HepG2 (cell line): ENCODE results near the gene PLXND1. TPM values are rescaled to one million over a fixed set of nuclear protein-coding genes. Genes with fewer than 3 reads are reported as not detected.

Source experiments
- BRD4 ChIP-seq: sonication (generic); formaldehyde crosslinking; IDR thresholded peaks from 2 replicates; pipeline ENCODE4 v1.4.0; 2020; ENCODE audit warnings: missing genetic modification reagents
- JDP2 ChIP-seq: sonication (generic); formaldehyde crosslinking; IDR thresholded peaks from 2 replicates; pipeline ENCODE4 v1.8.1; 2022; ENCODE audit warnings: missing genetic modification reagents, borderline replicate concordance
- KLF9 ChIP-seq: IDR thresholded peaks from 2 replicates; pipeline ENCODE4 v1.6.1; 2016; ENCODE audit warnings: low read depth
- MLXIP ChIP-seq: sonication (generic); formaldehyde crosslinking; IDR thresholded peaks from 2 replicates; pipeline ENCODE4 v1.9.0; 2021; ENCODE audit warnings: missing genetic modification reagents, borderline replicate concordance
- NFYB ChIP-seq: sonication (generic); formaldehyde crosslinking; IDR thresholded peaks from 2 replicates; pipeline ENCODE4 v1.4.0; 2020; ENCODE audit warnings: missing genetic modification reagents
- NR0B2 ChIP-seq: sonication (generic); formaldehyde crosslinking; IDR thresholded peaks from 2 replicates; pipeline ENCODE4 v1.4.0; 2020; ENCODE audit warnings: mild to moderate bottlenecking, missing genetic modification reagents
- SP2 ChIP-seq: sonication (generic); formaldehyde crosslinking; IDR thresholded peaks from 2 replicates; pipeline ENCODE4 v1.5.1; 2020; ENCODE audit warnings: mild to moderate bottlenecking, missing genetic modification reagents
- SPEN ChIP-seq: sonication (generic); formaldehyde crosslinking; IDR thresholded peaks from 2 replicates; pipeline ENCODE4 v1.5.1; 2020; ENCODE audit warnings: low read depth, mild to moderate bottlenecking, missing genetic modification reagents
- ZFP82 ChIP-seq: sonication (generic); formaldehyde crosslinking; IDR thresholded peaks from 2 replicates; pipeline ENCODE4 v1.5.1; 2020; ENCODE audit warnings: mild to moderate bottlenecking, missing genetic modification reagents, borderline replicate concordance
- ZFP90 ChIP-seq: sonication (generic); formaldehyde crosslinking; IDR thresholded peaks from 2 replicates; pipeline ENCODE4 v1.8.0; 2022; ENCODE audit warnings: missing genetic modification reagents, mild to moderate bottlenecking, inconsistent platforms, borderline replicate concordance
- ZFYVE20 ChIP-seq: sonication (generic); formaldehyde crosslinking; IDR thresholded peaks from 2 replicates; pipeline ENCODE4 v1.8.0; 2023; ENCODE audit warnings: low read depth, mild to moderate bottlenecking, moderate library complexity, missing genetic modification reagents, borderline replicate concordance
- ZHX2 ChIP-seq, 2 experiments: sonication (generic) in 1 of 2; formaldehyde crosslinking in 1 of 2; IDR thresholded peaks; 2 replicates each; pipeline versions ENCODE4 v1.6.1 to v1.9.0; 2014 to 2022; ENCODE audit warnings: antibody characterized with exemption in 1 of 2, borderline replicate concordance in 1 of 2, inconsistent platforms in 1 of 2, low read depth in 1 of 2, missing genetic modification reagents in 1 of 2
- ZNF580 ChIP-seq: IDR thresholded peaks from 2 replicates; pipeline ENCODE4 v1.6.1; 2016; ENCODE audit warnings: low read depth, borderline replicate concordance
- ZNF879 ChIP-seq: sonication (generic); formaldehyde crosslinking; IDR thresholded peaks from 2 replicates; pipeline ENCODE4 v1.8.1; 2023; ENCODE audit warnings: missing genetic modification reagents
- polyA plus RNA-seq, 8 experiments: library from polyadenylated mRNA; depleted of rRNA in 3 of 8; stranded (reverse) in 7 of 8; unstranded in 1 of 8; fragments of >200 nt; fragmentation: Illumina TruSeq in 4 of 8; extraction: Trizol in 4 of 8; gene quantifications; 2 replicates each; pipeline versions ENCODE4 v1.2.1 to v1.2.3, GENCODE V29; 2011 to 2016; ENCODE audit warnings: low read depth in 4 of 8, missing spikeins in 1 of 8, mixed read lengths in 1 of 8; ENCODE audit not compliant: insufficient read depth in 1 of 8
- total RNA-seq, 5 experiments: library from RNA; depleted of rRNA; stranded (reverse); fragments of >200 nt; fragmentation: Illumina TruSeq; extraction: Trizol; gene quantifications; 2 replicates each; pipeline ENCODE4 v1.2.3, GENCODE V29; 2016; ENCODE audit warnings: low read depth in 1 of 5
- TF ChIP-seq, protein P1 (sequence below): sonication (generic); formaldehyde crosslinking; IDR thresholded peaks from 2 replicates; pipeline ENCODE4 v1.5.0; 2020; ENCODE audit warnings: missing genetic modification reagents
- TF ChIP-seq, protein P2 (sequence below): IDR thresholded peaks from 2 replicates; pipeline ENCODE4 v1.6.1; 2016; ENCODE audit warnings: missing compliant biosample characterization, missing genetic modification reagents, borderline replicate concordance

Gene PLXND1
- total and polyA plus RNA-seq, 2 of the 13 experiments (the other 11 are each of a cell fraction or from before 2014, with no cell fraction given), result 15.9 to 42.0 TPM

GRCh38 chr3:129626744-129627349, 20.4 kb upstream of the PLXND1 start (continued):
- TF ChIP-seq NFYB (CRISPR knock-in tag), result no peak
- TF ChIP-seq, protein P1, sequence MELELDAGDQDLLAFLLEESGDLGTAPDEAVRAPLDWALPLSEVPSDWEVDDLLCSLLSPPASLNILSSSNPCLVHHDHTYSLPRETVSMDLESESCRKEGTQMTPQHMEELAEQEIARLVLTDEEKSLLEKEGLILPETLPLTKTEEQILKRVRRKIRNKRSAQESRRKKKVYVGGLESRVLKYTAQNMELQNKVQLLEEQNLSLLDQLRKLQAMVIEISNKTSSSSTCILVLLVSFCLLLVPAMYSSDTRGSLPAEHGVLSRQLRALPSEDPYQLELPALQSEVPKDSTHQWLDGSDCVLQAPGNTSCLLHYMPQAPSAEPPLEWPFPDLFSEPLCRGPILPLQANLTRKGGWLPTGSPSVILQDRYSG (CRISPR knock-in tag), result no peak
- TF ChIP-seq JDP2 (CRISPR knock-in tag), result no peak; the same call in 1 of the 2 replicates
- TF ChIP-seq MLXIP (CRISPR knock-in tag), result no peak
- TF ChIP-seq ZFYVE20 (CRISPR knock-in tag), result 0 out of 2 replicates have a peak, but pooled peaks have one; percentile 54
- no peak for TF ChIP-seq ZFP82 (CRISPR knock-in tag)
- no peak; the same call in 1 of the 2 replicates for TF ChIP-seq ZFP90
- peak; percentile 62 for TF ChIP-seq SP2 (CRISPR knock-in tag)
- TF ChIP-seq NR0B2 (CRISPR knock-in tag), result 0 out of 2 replicates have a peak, but pooled peaks have one; percentile 18
- TF ChIP-seq SPEN (CRISPR knock-in tag), result peak; percentile 91
- TF ChIP-seq ZHX2 (IDR thresholded peaks at IDR 0.05; ENCODE audit: low read depth), result 0 out of 2 replicates have a peak, but pooled peaks have one; percentile 46
- no peak for TF ChIP-seq ZHX2 (CRISPR knock-in tag; IDR thresholded peaks at IDR 0.05; ENCODE audit: borderline replicate concordance)
- TF ChIP-seq KLF9 (CRISPR knock-in tag), result 0 out of 2 replicates have a peak, but pooled peaks have one; percentile 17
- peak; percentile 81 for TF ChIP-seq ZNF580
- TF ChIP-seq, protein P2, sequence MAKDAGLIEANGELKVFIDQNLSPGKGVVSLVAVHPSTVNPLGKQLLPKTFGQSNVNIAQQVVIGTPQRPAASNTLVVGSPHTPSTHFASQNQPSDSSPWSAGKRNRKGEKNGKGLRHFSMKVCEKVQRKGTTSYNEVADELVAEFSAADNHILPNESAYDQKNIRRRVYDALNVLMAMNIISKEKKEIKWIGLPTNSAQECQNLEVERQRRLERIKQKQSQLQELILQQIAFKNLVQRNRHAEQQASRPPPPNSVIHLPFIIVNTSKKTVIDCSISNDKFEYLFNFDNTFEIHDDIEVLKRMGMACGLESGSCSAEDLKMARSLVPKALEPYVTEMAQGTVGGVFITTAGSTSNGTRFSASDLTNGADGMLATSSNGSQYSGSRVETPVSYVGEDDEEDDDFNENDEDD (CRISPR knock-in tag), result peak; percentile 73; the same call in 1 of the 2 replicates
- TF ChIP-seq ZNF879, result peak; percentile 62; the same call in 1 of the 2 replicates
- peak; percentile 74; the same call in 1 of the 2 replicates for TF ChIP-seq BRD4 (CRISPR knock-in tag)
